ENCODE data around the gene BROX.
"Not testable (repeated sequence)": the region's sequence is repeated elsewhere in the genome, so short reads cannot be mapped to it uniquely, and the experiment has no call there.

The BROX gene

GRCh38 chr1:222739465-222739864 lies 27.1 kb downstream of the BROX start:
- no peak overlapping the region for H3K4me3 ChIP-seq (ENCODE audit: low read length)
- H3K4me1 ChIP-seq (ENCODE audit: insufficient read depth, low read length), result peaks cover 6% of the 10 kb centered on the region
- H3K9me3 ChIP-seq (ENCODE audit: low read length), result no peaks in the 10 kb centered on the region
- H3K27me3 ChIP-seq (ENCODE audit: insufficient read depth, low read length), result no peaks in the 10 kb centered on the region
- H2AFZ ChIP-seq (ENCODE audit: low read depth, low read length), result no peak overlapping the region
- H3K36me3 ChIP-seq (ENCODE audit: insufficient read depth, low read length), result peaks cover 6% of the 10 kb centered on the region

GRCh38 chr1:222739929-222740328 lies 27.6 kb downstream of the BROX start:
- peaks cover 6% of the 10 kb centered on the region for H3K4me1 ChIP-seq (ENCODE audit: insufficient read depth, low read length)
- peaks cover 6% of the 10 kb centered on the region for H3K36me3 ChIP-seq (ENCODE audit: insufficient read depth, low read length)
- no peaks in the 10 kb centered on the region for H3K27me3 ChIP-seq (ENCODE audit: insufficient read depth, low read length)
- H3K9me3 ChIP-seq (ENCODE audit: low read length), result no peaks in the 10 kb centered on the region
- no peak overlapping the region for H2AFZ ChIP-seq (ENCODE audit: low read depth, low read length)
- no peak overlapping the region for H3K4me3 ChIP-seq (ENCODE audit: low read length)

- H2AFZ ChIP-seq (ENCODE audit: low read depth, low read length); H3K36me3 ChIP-seq (ENCODE audit: insufficient read depth, low read length); H3K4me1 ChIP-seq (ENCODE audit: insufficient read depth, low read length); H3K4me3 ChIP-seq (ENCODE audit: low read length); H3K27me3 ChIP-seq (ENCODE audit: insufficient read depth, low read length); H3K9me3 ChIP-seq (ENCODE audit: low read length): not testable (repeated sequence)
Observed at GRCh38 chr1:222741630-222742457, 29.5 kb downstream of the BROX start.

- Histone ChIP-seq H3K4me1 (ENCODE audit: insufficient read depth, low read length) (no peaks in the 10 kb centered on the region), H3K4me3 (ENCODE audit: low read length) (no peak overlapping the region), H3K36me3 (ENCODE audit: insufficient read depth, low read length) (no peaks in the 10 kb centered on the region), H3K27me3 (ENCODE audit: insufficient read depth, low read length) (peaks cover 4% of the 10 kb centered on the region), H2AFZ (ENCODE audit: low read depth, low read length) (no peak overlapping the region), H3K9me3 (ENCODE audit: low read length) (no peaks in the 10 kb centered on the region)
Observed at GRCh38 chr1:222749927-222750326, 37.6 kb downstream of the BROX start.

GRCh38 chr1:222750651-222751050 lies 38.3 kb downstream of the BROX start:
- H3K4me1 ChIP-seq (ENCODE audit: insufficient read depth, low read length), result no peaks in the 10 kb centered on the region
- H2AFZ ChIP-seq (ENCODE audit: low read depth, low read length), result no peak overlapping the region
- H3K9me3 ChIP-seq (ENCODE audit: low read length), result no peaks in the 10 kb centered on the region
- no peaks in the 10 kb centered on the region for H3K36me3 ChIP-seq (ENCODE audit: insufficient read depth, low read length)
- no peak overlapping the region for H3K4me3 ChIP-seq (ENCODE audit: low read length)
- peaks cover 4% of the 10 kb centered on the region for H3K27me3 ChIP-seq (ENCODE audit: insufficient read depth, low read length)

GRCh38 chr1:222751255-222751654 lies 38.9 kb downstream of the BROX start:
- H3K9me3 ChIP-seq (ENCODE audit: low read length), result no peaks in the 10 kb centered on the region
- no peaks in the 10 kb centered on the region for H3K36me3 ChIP-seq (ENCODE audit: insufficient read depth, low read length)
- no peak overlapping the region for H3K4me3 ChIP-seq (ENCODE audit: low read length)
- peaks cover 4% of the 10 kb centered on the region for H3K27me3 ChIP-seq (ENCODE audit: insufficient read depth, low read length)
- no peaks in the 10 kb centered on the region for H3K4me1 ChIP-seq (ENCODE audit: insufficient read depth, low read length)
- no peak overlapping the region for H2AFZ ChIP-seq (ENCODE audit: low read depth, low read length)

GRCh38 chr1:222754366-222755139 lies 42.2 kb downstream of the BROX start:
- Histone ChIP-seq H3K4me1 (ENCODE audit: insufficient read depth, low read length) (no peaks in the 10 kb centered on the region), H3K4me3 (ENCODE audit: low read length) (no peak overlapping the region), H2AFZ (ENCODE audit: low read depth, low read length) (no peak overlapping the region), H3K9me3 (ENCODE audit: low read length) (no peaks in the 10 kb centered on the region), H3K36me3 (ENCODE audit: insufficient read depth, low read length) (no peaks in the 10 kb centered on the region), H3K27me3 (ENCODE audit: insufficient read depth, low read length) (peaks cover 4% of the 10 kb centered on the region)

- no peak overlapping the region for H3K4me3 ChIP-seq (ENCODE audit: low read length)
- H3K4me1 ChIP-seq (ENCODE audit: insufficient read depth, low read length), result no peaks in the 10 kb centered on the region
- no peaks in the 10 kb centered on the region for H3K9me3 ChIP-seq (ENCODE audit: low read length)
- H3K27me3 ChIP-seq (ENCODE audit: insufficient read depth, low read length), result no peaks in the 10 kb centered on the region
- H3K36me3 ChIP-seq (ENCODE audit: insufficient read depth, low read length), result no peaks in the 10 kb centered on the region
- H2AFZ ChIP-seq (ENCODE audit: low read depth, low read length), result no peak overlapping the region
Observed at GRCh38 chr1:222757646-222758268, 45.4 kb downstream of the BROX start.

- H3K4me3 ChIP-seq (ENCODE audit: low read length), result no peak overlapping the region
- H3K27me3 ChIP-seq (ENCODE audit: insufficient read depth, low read length), result no peaks in the 10 kb centered on the region
- no peak overlapping the region for H2AFZ ChIP-seq (ENCODE audit: low read depth, low read length)
- no peaks in the 10 kb centered on the region for H3K4me1 ChIP-seq (ENCODE audit: insufficient read depth, low read length)
- no peaks in the 10 kb centered on the region for H3K9me3 ChIP-seq (ENCODE audit: low read length)
- H3K36me3 ChIP-seq (ENCODE audit: insufficient read depth, low read length), result no peaks in the 10 kb centered on the region
Observed at GRCh38 chr1:222759451-222760035, 47.2 kb downstream of the BROX start.

GRCh38 chr1:222761083-222761482 lies 48.7 kb downstream of the BROX start:
- no peak overlapping the region for H2AFZ ChIP-seq (ENCODE audit: low read depth, low read length)
- H3K36me3 ChIP-seq (ENCODE audit: insufficient read depth, low read length), result no peaks in the 10 kb centered on the region
- no peaks in the 10 kb centered on the region for H3K9me3 ChIP-seq (ENCODE audit: low read length)
- H3K4me3 ChIP-seq (ENCODE audit: low read length), result no peak overlapping the region
- no peaks in the 10 kb centered on the region for H3K27me3 ChIP-seq (ENCODE audit: insufficient read depth, low read length)
- no peaks in the 10 kb centered on the region for H3K4me1 ChIP-seq (ENCODE audit: insufficient read depth, low read length)

- H3K4me3 ChIP-seq (ENCODE audit: low read length); H3K27me3 ChIP-seq (ENCODE audit: insufficient read depth, low read length); H2AFZ ChIP-seq (ENCODE audit: low read depth, low read length); H3K36me3 ChIP-seq (ENCODE audit: insufficient read depth, low read length); H3K9me3 ChIP-seq (ENCODE audit: low read length); H3K4me1 ChIP-seq (ENCODE audit: insufficient read depth, low read length): not testable (repeated sequence)
Observed at GRCh38 chr1:222762178-222762577, 49.8 kb downstream of the BROX start.

- H3K27me3 ChIP-seq (ENCODE audit: insufficient read depth, low read length), result no peaks in the 10 kb centered on the region
- no peaks in the 10 kb centered on the region for H3K4me1 ChIP-seq (ENCODE audit: insufficient read depth, low read length)
- H3K4me3 ChIP-seq (ENCODE audit: low read length), result no peak overlapping the region
- H2AFZ ChIP-seq (ENCODE audit: low read depth, low read length), result no peak overlapping the region
- no peaks in the 10 kb centered on the region for H3K36me3 ChIP-seq (ENCODE audit: insufficient read depth, low read length)
- peaks cover 4% of the 10 kb centered on the region for H3K9me3 ChIP-seq (ENCODE audit: low read length)
Observed at GRCh38 chr1:222767152-222767571, 54.8 kb downstream of the BROX start.

GRCh38 chr1:222768592-222768991 lies 56.2 kb downstream of the BROX start:
- Histone ChIP-seq H3K9me3 (ENCODE audit: low read length) (peaks cover 4% of the 10 kb centered on the region), H3K36me3 (ENCODE audit: insufficient read depth, low read length) (no peaks in the 10 kb centered on the region), H3K4me3 (ENCODE audit: low read length) (no peak overlapping the region), H3K27me3 (ENCODE audit: insufficient read depth, low read length) (no peaks in the 10 kb centered on the region), H3K4me1 (ENCODE audit: insufficient read depth, low read length) (no peaks in the 10 kb centered on the region), H2AFZ (ENCODE audit: low read depth, low read length) (no peak overlapping the region)

All from neuron (in vitro differentiated cells).